H7 (cell line): ENCODE results near the gene ZFAND5. TPM values are rescaled to one million over a fixed set of nuclear protein-coding genes. Genes with fewer than 3 reads are reported as not detected.

Experiments used
- DNase-seq: peaks from one replicate; pipeline ENCODE4 v3.0.0; 2012
- H3K27me3 ChIP-seq: 2 replicates; pipeline ENCODE4 v1.6.0; 2011; ENCODE audit warnings: mild to moderate bottlenecking, low read length; ENCODE audit not compliant: control insufficient read depth, insufficient read depth
- H3K36me3 ChIP-seq: replicated peaks from 2 replicates; pipeline ENCODE4 v1.5.1; 2011; ENCODE audit warnings: low read length; ENCODE audit not compliant: control insufficient read depth, insufficient read depth
- H3K4me3 ChIP-seq: 2 replicates; pipeline ENCODE4 v1.5.1; 2011; ENCODE audit warnings: low read depth, mild to moderate bottlenecking, control low read depth, low read length, moderate library complexity; ENCODE audit not compliant: insufficient read depth
- total RNA-seq: library from RNA; depleted of rRNA; stranded (reverse); fragments of >200 nt; shearing (Covaris generic); gene quantifications from 2 replicates; pipeline ENCODE4 v1.2.3, GENCODE V29; 2014

ZFAND5 gene
- total RNA-seq, 1 experiment from 2014 or later, result 124 TPM

DNA sequence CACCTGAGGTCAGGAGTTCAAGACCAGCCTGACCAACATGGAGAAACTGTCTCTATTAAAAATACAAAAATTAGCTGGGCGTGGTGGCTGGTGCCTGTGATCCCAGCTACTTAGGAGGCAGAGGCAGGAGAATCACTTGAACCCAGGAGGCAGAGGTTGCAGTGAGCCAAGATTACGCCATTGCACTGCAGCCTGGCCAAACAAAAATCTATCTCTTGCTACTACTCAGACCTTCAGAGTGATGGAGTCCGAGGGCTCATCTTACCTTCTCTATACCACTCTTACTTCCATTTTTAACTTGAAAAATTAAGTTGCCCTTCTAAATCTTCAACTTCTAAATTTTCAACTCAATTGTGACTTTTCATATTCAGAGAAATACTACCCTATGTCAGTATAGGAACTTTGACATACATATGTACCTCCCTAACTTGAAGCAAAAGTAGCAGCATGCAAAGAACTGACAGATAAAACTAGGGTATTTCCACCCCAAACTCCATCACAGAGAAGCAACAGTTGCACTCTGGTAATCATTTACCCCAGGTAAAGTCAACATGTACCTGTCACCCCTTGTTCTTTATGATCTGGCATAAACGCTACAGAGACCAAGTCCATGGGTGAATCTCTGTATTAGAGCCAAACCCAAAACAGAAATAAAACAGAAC, 11.4 kb downstream of the ZFAND5 start:
- no peak overlapping the region for H3K4me3 ChIP-seq
- peaks cover 25% of the 10 kb centered on the region for H3K36me3 ChIP-seq
- H3K27me3 ChIP-seq, result no peaks in the 10 kb centered on the region
- no peak for DNase-seq

GRCh38 chr9:72352911-72353388, 12.1 kb downstream of the ZFAND5 start:
- H3K27me3 ChIP-seq, result no peaks in the 10 kb centered on the region
- DNase-seq, result no peak
- no peak overlapping the region for H3K4me3 ChIP-seq
- peaks cover 20% of the 10 kb centered on the region for H3K36me3 ChIP-seq

GRCh38 chr9:72351538-72352453, 13.2 kb downstream of the ZFAND5 start:
- Histone ChIP-seq H3K4me3 (no peak overlapping the region), H3K27me3 (no peaks in the 10 kb centered on the region), H3K36me3 (peaks cover 18% of the 10 kb centered on the region)
- no peak for DNase-seq

- H3K4me3 ChIP-seq, result no peak overlapping the region
- H3K36me3 ChIP-seq, result peaks cover 3% of the 10 kb centered on the region; the same call in 1 of the 2 replicates
- no peaks in the 10 kb centered on the region for H3K27me3 ChIP-seq
- DNase-seq, result no peak
Observed at GRCh38 chr9:72349911-72350310, 15.1 kb downstream of the ZFAND5 start.

DNA sequence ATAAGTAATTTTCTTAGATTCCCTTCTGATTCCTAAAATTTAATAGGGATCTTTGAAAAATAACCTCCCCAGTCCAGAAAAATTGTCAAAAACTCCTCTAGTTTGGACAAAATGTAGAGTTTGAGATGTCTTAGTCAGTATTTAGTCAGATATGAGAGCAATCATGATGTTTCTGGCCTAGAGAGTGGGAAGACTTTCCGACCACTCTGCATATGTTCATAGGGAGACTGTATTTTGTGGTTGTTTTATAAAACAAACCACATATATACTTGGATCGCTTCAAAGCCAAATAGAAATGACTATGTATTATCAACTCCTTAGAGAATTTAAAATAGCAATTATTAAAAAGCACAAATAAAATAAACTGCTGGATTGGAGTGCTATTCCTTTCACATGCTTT, 15.8 kb downstream of the ZFAND5 start:
- H3K4me3 ChIP-seq, result no peak overlapping the region
- no peak for DNase-seq
- H3K36me3 ChIP-seq, result no peaks in the 10 kb centered on the region
- H3K27me3 ChIP-seq, result no peaks in the 10 kb centered on the region

DNA sequence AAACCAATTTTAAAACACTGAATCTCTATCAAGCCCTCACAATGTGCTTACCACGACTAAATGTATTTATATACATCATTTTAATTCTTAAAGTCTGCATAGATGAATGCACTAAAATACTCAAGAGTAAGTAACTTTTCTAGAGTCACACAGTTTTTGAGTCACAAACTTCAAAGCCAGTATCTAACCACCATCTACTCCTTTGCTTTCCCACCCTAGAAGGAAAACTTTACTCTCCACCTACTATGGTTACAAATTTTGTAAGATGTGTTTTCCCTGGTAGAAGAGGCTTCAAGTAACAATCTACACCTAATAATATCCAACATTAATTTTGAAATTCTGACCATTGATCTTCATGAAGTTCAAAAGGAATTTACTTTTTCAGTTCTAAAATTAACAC, 18.7 kb downstream of the ZFAND5 start:
- H3K27me3 ChIP-seq, result no peaks in the 10 kb centered on the region
- no peak for DNase-seq
- no peaks in the 10 kb centered on the region for H3K36me3 ChIP-seq
- H3K4me3 ChIP-seq, result no peak overlapping the region

GRCh38 chr9:72338631-72339030, 26.4 kb downstream of the ZFAND5 start:
- Histone ChIP-seq H3K36me3 (no peaks in the 10 kb centered on the region), H3K4me3 (no peak overlapping the region), H3K27me3 (no peaks in the 10 kb centered on the region)
- no peak for DNase-seq

GRCh38 chr9:72337286-72337685, 27.7 kb downstream of the ZFAND5 start:
- no peaks in the 10 kb centered on the region for H3K27me3 ChIP-seq
- DNase-seq, result no peak
- H3K36me3 ChIP-seq, result no peaks in the 10 kb centered on the region
- H3K4me3 ChIP-seq, result no peak overlapping the region

- Histone ChIP-seq H3K27me3 (no peaks in the 10 kb centered on the region), H3K4me3 (no peak overlapping the region), H3K36me3 (no peaks in the 10 kb centered on the region)
- DNase-seq, result no peak
Observed at GRCh38 chr9:72334658-72335337, 30.2 kb downstream of the ZFAND5 start.

DNA sequence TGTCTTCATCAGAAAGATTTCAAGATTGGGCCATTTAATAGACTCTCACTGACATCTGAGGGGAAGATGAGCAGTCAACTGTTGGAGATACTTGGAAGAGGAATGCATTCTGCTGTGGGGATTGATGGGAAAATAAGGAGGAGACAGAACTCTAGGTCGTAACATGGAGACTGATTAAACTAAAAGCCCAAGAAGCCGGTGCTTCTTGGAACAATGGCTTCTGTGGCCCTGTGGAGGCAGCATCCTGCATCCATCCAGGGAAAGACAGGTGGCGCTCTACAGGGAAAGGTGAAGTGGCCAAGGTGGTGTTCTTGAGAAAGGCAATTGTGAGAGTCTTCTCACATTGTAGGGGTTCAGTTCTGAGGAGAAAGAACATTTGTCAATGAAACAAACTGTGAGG, 31.3 kb downstream of the ZFAND5 start:
- Histone ChIP-seq H3K36me3 (no peaks in the 10 kb centered on the region), H3K4me3 (no peak overlapping the region), H3K27me3 (no peaks in the 10 kb centered on the region)
- peak; percentile 54 for DNase-seq

DNA sequence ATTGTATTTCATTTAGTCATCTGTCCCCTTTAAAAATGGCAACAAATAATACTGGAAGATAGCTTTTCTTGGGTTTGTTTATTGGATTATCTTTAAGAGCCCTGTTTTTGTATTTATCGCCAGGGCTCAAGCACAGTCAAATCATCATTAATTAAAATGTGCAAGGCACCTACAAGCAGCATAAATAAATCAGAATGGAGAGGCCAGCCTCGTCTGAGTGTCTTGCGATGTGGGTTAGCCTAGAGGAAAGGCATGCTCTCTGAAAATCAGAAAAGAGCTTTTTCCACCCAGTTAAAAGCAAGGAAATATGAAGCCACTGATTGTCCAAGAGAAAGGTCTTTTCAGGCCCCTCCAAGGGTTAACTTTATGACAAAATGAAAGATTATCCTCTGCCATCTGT, 31.8 kb downstream of the ZFAND5 start:
- Histone ChIP-seq H3K36me3 (no peaks in the 10 kb centered on the region), H3K4me3 (no peak overlapping the region), H3K27me3 (no peaks in the 10 kb centered on the region)
- DNase-seq, result no peak

- H3K27me3 ChIP-seq, result no peaks in the 10 kb centered on the region
- H3K4me3 ChIP-seq, result no peak overlapping the region
- DNase-seq, result no peak
- no peaks in the 10 kb centered on the region for H3K36me3 ChIP-seq
Observed at GRCh38 chr9:72332351-72332750, 32.7 kb downstream of the ZFAND5 start.

- Histone ChIP-seq H3K4me3 (no peak overlapping the region), H3K36me3 (no peaks in the 10 kb centered on the region), H3K27me3 (no peaks in the 10 kb centered on the region)
- no peak for DNase-seq
Observed at GRCh38 chr9:72327631-72328030, 37.4 kb downstream of the ZFAND5 start.

DNA sequence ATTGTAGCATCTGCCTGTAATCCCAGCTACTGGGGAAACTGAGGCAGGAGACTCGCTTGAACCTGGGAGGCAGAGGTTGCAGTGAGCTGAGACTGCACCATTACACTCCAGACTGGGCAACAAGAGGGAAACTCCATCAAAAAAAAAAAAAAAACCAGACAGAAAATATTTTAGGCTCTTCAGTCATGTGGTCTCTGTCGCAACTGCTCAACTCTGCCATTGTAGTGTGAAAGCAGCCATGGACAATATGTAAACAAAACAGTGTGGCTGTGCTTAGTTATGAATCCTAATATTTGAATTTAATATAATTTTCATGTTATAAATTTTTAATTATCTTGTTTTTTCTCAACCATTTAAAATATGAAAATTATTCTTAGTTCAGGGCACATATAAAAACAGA, 38.4 kb downstream of the ZFAND5 start:
- no peak for DNase-seq
- no peaks in the 10 kb centered on the region for H3K27me3 ChIP-seq
- no peaks in the 10 kb centered on the region for H3K36me3 ChIP-seq
- H3K4me3 ChIP-seq, result no peak overlapping the region

GRCh38 chr9:72324974-72325373, 40.0 kb downstream of the ZFAND5 start:
- no peak overlapping the region for H3K4me3 ChIP-seq
- DNase-seq, result no peak
- no peaks in the 10 kb centered on the region for H3K36me3 ChIP-seq
- H3K27me3 ChIP-seq, result no peaks in the 10 kb centered on the region
